GM19397 (cell line): ENCODE data around the gene MMEL1.
"Not testable (repeated sequence)": the region's sequence is repeated elsewhere in the genome, so short reads cannot be mapped to it uniquely, and the experiment has no call there.

Experiments used
- ATAC-seq: cut with Tn5 transposase; IDR thresholded peaks from one replicate; pipeline ENCODE4 v1.9.1; 2021; ENCODE audit warnings: mild to moderate bottlenecking, moderate library complexity; ENCODE audit not compliant: unreplicated experiment

MMEL1 gene

DNA sequence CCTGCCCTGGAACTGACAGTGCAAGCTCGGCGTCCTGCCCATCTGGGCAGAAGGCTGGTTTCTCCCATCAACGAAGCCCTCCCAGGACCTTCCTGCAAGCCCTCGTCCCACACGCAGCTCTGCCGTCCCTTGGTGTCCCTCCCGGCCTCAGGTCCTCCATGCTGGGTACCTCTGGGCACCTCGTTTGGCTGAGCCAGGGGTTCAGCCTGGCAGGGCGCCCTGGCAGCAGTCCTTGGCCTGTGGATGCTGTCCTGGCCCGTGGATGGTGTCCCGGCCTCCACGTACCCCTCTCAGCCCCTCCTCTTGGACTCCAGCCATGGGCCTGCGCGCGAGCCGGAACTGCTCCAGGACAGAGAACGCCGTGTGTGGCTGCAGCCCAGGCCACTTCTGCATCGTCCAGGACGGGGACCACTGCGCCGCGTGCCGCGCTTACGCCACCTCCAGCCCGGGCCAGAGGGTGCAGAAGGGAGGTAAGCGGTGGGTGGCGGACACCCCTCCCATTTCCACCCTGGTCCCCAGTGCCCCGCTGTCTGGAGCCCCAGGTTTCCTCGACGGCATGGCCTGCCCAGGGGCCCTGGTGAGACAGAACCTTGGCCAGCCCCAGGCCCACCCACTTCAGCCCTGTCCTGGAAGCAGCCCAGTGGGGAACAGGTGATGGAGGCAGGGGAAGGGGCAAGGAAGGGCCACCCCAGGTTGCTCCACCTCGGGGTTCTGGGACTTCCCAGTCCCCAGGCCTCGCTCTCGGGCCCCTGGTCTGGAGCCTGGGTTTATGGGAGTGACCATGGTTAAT, 73.1 kb downstream of the MMEL1 start:
- ATAC-seq: no peak

- no peak for ATAC-seq
These were observed 74.0 kb downstream of the MMEL1 start for GRCh38 chr1:2558861-2559260.

DNA sequence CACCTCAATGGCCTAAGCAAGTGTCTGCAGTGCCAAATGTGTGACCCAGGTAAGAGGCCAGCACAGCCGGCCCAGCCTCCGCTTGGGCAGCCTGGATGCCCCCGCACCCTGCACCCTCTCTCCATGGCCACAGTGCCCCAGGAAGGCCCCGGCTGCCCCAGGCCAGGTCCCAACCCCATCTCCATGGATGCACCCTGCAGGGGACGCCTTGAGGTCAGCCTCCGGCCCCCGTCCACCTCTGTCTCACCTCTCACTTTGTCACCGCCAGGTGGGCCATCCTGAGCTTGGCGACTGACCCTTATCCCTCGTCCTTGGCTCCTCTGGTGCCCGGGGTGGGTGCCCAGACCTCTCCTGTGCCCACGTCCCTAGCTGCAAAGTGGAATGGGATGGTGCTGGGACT, 74.4 kb downstream of the MMEL1 start:
- ATAC-seq: no peak

DNA sequence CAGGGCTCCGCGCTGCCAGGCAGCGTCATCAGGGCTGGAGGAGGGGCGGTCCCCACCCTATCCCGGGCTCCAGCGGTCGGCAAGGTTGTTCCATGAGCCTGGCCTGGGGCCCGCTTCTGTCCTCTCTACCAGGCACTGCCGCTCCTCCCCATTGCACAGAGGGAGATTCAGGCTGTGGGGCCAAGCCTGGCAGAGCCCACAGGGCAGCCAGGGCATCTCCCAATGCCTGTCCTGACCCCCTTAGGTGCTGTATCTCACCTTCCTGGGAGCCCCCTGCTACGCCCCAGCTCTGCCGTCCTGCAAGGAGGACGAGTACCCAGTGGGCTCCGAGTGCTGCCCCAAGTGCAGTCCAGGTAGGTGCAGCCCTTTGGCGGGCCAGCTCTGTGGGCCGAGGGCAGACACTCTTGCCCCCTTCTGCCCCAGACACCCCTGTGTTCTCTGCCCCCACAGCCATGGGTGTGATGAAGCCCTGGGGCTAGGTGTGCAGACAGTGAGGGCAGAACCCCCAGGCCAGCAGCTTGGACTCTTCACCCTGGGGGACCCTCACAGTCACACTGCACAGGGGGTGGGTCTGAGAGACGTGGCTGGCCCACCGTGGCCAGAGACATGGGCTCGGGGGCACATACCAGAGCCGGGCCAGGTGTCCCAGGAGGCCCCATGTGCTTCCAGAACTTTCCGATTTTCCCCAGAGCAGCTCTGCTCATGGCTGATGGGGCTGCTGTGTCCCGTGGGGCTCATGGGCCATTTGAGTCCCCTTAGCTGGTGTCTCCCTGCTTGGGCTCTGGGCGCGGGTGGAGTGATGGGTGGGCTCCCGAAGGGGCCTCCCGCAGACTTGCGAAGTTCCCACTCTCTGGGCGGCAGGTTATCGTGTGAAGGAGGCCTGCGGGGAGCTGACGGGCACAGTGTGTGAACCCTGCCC, 75.1 kb downstream of the MMEL1 start:
- no peak for ATAC-seq

- ATAC-seq: no peak
These were observed 75.9 kb downstream of the MMEL1 start for GRCh38 chr1:2556678-2557481.

DNA sequence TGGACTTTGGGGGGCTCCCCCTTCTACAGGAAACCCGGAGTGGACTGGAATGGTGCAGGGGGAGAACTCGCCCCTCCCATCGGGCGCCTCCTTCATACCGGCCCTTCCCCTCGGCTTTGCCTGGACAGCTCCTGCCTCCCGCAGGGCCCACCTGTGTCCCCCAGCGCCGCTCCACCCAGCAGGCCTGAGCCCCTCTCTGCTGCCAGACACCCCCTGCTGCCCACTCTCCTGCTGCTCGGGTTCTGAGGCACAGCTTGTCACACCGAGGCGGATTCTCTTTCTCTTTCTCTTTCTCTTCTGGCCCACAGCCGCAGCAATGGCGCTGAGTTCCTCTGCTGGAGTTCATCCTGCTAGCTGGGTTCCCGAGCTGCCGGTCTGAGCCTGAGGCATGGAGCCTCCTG, 76.5 kb downstream of the MMEL1 start, which contains the start of gene TNFRSF14:
Gene TNFRSF14 (plus strand): TSS at position 95 of the 401 bp plus-strand sequence. CDS start 294 bp downstream, at position 389.
- ATAC-seq: peak; percentile 25

DNA sequence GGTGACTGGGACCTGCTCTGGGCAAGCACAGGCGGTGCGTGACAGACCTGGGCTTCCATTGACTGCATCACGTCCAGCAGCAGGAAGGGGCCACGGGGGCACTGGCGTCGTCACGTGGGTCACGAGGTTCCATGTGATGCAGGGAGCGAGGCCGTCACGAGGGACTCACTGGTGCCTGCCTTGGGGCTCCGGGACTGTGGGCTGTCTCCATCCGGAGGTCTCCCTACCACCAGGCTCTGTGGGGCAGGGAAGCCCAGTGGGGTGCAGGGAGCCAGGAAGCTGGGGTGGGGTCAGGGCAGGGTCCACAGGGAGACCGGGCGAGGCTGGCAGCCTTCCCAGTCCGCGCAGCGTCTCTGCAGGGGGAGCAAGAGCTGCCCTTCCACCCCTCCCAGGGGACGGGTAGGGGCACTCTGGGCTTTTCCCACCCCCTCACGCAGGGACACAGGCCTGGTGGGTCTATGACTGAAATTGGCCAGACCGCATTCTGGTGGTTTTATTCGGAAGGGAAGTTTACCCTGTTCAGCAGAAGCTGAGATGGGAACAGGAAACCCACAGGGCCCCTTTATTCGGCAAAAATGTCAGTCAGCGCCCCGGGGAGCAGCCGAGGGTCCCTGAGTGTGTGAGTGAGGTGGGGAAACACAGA, 77.1 kb downstream of the MMEL1 start:
- peak; percentile 35 for ATAC-seq

GRCh38 chr1:2554621-2555387, 78.0 kb downstream of the MMEL1 start:
- ATAC-seq: no peak

- no peak for ATAC-seq
These were observed 78.8 kb downstream of the MMEL1 start for GRCh38 chr1:2553871-2554620.

GRCh38 chr1:2553076-2553475, 79.7 kb downstream of the MMEL1 start:
- not testable (repeated sequence) for ATAC-seq

GRCh38 chr1:2552189-2552588, 80.6 kb downstream of the MMEL1 start:
- no peak for ATAC-seq

GRCh38 chr1:2551544-2551943, 81.3 kb downstream of the MMEL1 start:
- not testable (repeated sequence) for ATAC-seq

- not testable (repeated sequence) for ATAC-seq
These were observed 82.4 kb downstream of the MMEL1 start for GRCh38 chr1:2550309-2550861.

- not testable (repeated sequence) for ATAC-seq
These were observed 83.3 kb downstream of the MMEL1 start for GRCh38 chr1:2549367-2550029.

DNA sequence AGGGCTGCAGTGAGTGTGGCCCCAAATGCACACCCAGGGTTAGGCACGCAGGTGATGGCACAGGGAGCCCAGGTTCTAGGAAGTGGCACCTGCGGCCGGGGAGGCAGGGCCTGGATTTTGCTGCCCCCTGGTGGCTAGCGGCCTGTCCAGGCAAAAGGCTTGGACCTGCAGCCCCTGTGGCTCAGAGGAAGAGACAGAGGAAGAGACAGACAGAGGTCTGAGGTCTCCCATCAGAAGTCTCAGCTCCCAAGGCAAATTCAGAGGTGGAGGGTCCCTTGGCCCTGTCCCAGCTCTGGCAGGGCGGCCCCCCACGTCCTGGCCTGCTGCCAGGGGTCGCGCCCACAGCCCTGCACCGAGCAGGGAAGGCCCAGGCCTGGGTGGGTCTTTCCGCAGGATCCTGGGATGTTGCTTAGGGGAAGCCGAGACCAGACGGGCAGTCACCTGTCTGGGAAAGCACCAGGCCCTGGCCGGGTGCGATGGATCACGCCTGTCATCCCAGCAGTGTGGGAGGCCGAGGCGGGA, 84.7 kb downstream of the MMEL1 start:
- no peak for ATAC-seq

DNA sequence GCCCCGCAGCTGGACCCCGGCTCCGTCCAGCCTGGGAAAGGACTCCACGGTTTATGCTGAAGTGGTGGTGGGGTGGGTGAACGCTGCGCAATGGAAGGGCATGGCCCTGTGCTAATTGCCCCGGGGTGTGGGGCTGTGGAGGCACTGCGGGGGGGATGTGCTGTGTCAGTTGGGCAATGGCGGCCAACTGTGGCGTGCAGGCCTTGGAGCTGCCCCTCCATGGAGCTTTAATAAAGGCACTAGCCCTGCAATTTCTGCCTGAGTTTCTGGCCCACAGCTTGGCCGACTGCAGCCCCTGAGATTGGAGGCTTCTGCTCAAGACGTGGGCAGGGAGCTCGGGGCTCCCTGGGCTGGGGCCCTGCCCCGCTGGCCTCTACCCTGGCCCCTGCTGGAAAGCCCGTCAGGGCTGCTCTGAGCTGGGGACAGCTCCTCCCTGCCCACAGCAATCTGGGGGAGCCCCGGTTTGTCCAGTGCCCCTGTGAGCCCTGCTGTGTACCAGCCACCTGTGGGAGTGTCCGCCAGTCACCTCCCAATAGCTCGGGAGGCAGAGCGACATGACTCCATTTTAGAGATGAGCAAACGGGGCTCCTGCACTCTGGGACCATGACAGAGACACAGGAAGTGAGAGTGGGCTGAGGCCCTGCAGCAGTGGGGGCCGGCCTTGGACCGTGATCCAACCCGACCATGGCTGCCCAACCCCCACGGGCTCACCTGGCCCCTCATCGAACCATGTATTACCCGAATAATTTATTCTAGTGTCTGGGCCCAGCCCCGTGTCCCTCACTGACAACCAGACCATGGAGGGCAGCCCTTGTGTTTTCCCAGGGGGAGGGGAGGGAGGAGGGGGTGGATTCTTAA, 85.4 kb downstream of the MMEL1 start:
- ATAC-seq: no peak
